HG03045 (cell line): Measurements from ENCODE around the gene ANKS1B.
"Not testable (repeated sequence)": the region's sequence is repeated elsewhere in the genome, so short reads cannot be mapped to it uniquely, and the experiment has no call there.

Experiments
- ATAC-seq: cut with Tn5 transposase; IDR thresholded peaks from one replicate; pipeline ENCODE4 v1.9.1; 2021; ENCODE audit warnings: mild to moderate bottlenecking, moderate library complexity; ENCODE audit not compliant: unreplicated experiment

ANKS1B gene

DNA sequence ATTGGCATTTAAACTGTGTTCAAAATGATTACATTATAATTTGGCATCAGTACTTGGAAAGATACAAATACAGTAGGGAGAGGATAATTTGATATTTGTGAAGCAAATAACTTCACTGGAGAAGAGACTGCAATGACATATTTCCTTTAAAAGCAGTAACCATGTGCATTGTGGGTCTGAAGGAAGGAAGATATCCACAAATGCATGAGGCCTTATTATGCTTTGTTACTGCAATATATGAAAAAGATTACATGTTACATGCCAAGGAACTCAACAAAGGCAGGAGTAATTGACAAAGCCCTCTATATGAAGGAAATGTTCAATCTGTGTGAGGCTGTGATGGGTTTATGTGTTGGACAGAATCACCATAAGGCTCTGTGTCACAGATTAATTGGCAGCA is 948.2 kb downstream of the ANKS1B start:
- no peak for ATAC-seq

DNA sequence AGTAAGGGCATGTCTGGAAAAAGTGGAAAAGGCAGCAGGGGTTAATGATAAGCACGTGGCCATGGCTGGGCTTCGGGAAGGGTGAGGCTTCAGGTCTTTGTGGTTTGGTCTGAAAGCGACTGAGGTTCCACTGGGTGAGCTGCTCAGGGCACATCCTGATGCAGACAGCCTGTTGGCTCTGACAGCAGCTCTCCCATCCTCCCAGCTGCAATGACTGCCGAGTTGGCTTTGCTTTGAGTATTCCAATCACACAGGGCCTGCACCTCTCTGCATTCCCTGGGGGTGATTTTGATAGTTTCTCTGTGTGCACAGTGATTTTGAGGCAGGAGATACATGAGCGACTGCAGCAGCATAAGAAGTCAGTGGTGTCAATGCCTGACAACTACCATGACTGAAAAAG is 948.9 kb downstream of the ANKS1B start:
- no peak for ATAC-seq

DNA sequence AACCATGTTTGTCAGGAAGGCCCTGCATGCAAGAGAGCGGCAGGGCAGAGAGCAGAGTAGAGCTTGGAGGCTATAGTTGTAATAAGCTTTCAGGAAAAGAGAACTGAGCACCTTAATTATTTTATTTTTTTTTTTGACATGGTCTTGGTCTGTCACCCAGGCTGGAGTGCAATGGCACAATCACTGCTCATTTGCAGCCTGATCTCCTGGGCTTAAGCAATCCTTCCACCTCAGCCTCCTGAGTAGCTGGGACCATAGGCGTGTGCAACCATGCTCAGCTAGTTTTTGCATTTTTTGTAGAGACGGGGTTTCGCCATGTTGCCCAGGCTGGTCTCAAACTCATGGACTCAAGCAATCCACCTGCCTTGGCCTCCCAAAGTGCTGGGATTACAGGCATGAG is 950.5 kb downstream of the ANKS1B start:
- not testable (repeated sequence) for ATAC-seq

DNA sequence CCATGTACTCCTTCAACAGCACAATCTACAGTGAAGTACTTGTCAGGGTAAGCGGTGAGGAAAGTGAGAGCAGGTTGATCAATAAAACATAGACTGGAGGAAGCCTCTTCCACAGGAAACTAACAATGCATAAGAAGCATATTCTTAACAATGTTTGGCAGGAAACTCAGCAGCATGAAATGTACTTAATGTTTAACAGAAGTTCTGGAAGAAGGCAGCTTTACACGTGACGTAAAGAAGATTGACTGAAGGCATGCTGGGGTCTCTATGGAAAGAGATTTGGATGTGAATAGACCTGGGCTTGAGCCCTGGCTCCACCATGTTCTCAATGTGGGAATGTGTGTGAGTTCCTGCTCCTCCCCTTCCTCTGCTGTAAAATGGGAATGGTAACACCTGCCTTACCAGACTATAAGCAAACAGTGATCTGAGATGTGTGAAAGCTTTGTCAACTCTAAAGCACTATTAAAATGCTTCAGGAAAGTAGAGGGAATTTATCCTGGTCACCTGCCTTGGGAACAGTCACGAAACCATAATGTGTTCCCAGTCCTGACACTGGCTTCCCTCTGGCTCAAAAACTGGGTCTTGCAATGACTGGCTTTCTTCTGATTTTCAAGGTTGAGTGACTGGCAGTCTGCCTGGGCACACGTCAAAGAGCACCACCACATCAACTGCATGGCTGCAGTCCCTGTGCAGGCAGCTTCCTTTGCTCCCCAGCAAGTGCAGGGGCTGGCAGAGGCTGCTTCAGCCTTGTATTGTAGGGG is 955.0 kb downstream of the ANKS1B start:
- no peak for ATAC-seq

DNA sequence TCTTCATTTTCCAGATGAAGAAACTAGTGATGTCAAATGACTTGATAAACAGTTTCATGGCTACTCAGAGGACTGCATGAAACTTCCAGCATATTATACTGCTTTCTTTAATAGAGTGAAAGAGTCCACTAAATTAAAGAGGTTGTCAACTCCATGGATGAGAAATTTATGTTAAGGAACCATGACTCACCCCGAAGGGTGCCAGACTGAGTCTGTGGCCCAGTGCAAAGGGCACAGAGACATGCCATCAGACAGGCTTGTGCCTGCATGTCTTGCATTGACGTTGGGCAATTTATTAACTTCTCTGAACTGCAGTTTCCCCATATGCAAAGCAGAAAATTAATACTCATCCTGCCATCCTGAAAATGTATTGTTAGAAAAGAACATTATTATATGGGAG is 957.3 kb downstream of the ANKS1B start:
- ATAC-seq, result no peak

DNA sequence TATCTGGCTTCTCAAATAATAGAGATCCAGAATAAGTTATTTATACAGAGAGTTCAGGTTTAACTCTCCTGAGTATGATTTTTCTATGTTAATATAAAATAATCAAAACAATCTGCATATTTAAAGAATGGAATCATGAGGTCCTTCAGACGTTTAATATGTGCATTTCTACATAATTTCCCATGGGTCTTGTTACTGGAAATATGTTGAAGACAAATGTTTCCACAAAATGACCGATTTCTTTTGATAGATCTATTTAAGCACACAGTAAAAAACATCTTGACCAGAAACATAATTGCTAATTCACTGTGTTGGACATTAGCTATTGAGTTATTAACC is 957.7 kb downstream of the ANKS1B start:
- ATAC-seq, result no peak

DNA sequence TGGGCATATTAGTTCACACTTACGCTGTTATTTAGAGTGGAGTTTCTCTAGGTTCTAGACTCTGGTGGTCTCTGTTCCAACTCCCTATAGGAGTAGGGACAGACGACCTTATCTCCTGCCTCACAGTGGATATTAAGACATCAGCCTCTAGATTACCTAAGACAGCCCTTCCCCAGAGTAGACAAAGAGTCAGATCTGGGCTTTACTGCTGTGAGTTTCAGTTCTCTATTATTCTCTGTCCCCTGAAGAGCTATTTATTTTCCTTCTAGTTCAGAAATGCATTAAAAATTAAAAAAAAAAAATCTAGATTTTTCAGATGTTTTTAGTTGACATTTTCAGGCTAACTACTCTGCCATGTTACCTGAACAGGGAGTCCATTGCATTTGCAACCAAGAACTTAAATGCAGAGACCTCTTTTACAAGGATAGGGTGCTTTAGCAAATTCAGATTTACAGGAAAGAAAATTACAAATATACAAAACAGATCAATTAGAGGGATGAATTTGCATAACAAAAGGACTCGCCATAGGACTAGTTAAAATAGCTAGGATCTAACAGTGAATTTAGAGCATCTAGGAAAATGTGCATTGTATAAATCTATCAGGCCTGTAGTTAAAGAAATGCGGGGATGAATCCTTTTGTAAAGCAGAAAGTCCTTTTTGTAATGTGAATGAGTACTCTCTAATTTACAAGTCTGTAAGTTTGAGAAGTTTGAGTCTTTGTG is 958.2 kb downstream of the ANKS1B start:
- no peak for ATAC-seq

DNA sequence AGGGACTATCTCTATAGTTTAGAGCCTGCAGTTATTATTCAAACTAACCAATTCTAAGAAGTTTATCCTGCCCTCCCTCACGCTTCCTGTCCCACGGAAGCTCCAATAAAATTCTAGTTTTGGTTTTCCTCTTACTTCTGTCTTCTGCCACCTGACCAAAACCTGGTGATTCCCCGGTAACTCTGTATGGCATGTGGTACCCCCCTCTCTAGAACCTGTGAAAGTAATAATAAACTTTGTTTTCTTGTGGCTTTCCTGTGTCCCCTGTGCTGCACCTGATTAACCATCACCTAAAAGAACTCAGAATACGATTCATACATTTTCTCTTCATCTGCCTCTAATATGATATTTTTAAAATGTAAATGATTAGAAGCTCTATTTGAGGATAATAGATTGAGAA is 959.9 kb downstream of the ANKS1B start:
- ATAC-seq, result no peak

DNA sequence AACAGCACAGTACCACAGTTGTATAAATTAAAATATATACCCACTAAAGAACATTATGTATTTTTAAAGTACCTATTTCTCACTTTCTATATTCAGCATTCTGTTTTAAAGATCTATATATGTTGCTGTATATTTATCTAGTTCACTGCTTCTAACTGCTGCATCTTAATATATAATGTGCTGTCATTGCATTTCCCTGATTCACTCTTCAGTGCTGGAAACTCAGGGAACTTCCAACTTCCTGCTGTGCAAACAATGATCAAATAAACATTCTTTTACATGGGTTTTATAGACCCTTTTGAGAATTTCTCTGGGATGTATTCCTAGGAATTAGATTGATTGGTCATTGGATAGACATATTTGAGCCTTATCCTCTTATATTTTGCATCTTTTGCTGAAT is 960.5 kb downstream of the ANKS1B start:
- ATAC-seq, result no peak

DNA sequence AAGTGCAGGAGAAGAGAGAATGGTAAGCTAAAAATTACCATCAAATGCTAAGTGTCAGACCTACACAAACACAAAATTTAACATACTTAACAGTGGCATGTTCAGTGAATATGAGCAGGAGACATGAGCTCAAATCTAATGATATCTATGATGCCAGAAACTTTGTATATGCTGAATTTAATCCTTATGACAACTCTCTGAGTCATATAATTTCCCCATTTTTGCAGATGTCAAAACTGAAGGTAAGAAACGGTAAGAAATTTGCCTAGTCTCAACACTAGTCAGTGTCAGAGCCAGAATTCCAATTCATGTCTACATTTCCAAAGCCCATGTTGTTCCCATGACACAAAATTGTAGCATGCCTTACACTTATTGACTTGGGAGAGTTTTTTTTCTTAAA is 963.9 kb downstream of the ANKS1B start:
- no peak for ATAC-seq

DNA sequence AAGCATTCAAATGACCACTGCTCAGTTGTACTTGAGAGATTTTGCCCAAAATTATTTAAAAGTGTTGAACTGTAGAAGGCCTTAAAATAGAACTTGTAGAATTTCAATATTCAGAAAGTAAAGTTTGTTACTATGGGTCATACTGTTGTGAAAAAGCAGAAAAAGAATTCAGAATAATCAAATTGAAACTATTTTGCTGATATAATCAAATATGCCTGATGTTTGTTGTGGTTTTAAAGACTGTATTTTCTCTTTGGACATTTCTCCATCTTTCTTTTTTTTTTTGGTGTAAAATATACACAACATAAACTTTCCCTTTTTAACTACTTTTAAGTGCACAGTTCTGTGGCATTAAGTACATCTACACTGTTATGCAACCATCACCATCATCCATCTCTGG is 964.9 kb downstream of the ANKS1B start:
- ATAC-seq, result no peak

DNA sequence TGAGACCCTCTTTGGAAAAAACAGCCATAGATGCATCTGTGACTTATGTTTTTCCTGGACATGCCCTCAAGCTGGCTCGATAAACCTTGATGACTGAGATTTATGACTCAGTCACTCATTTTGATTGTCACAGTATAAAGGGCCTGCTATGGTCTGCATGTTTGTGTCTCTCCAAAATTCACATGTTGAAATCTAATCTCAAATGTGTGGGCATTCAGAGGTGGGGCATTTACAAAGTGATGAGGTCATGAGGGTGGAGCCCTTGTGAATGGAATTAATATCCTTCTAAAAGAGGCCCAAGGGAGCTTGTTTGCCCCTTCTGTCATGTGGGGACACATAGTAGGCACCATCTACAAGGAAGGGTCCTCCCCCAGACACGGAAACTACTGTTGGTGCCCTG is 966.8 kb downstream of the ANKS1B start:
- no peak for ATAC-seq

DNA sequence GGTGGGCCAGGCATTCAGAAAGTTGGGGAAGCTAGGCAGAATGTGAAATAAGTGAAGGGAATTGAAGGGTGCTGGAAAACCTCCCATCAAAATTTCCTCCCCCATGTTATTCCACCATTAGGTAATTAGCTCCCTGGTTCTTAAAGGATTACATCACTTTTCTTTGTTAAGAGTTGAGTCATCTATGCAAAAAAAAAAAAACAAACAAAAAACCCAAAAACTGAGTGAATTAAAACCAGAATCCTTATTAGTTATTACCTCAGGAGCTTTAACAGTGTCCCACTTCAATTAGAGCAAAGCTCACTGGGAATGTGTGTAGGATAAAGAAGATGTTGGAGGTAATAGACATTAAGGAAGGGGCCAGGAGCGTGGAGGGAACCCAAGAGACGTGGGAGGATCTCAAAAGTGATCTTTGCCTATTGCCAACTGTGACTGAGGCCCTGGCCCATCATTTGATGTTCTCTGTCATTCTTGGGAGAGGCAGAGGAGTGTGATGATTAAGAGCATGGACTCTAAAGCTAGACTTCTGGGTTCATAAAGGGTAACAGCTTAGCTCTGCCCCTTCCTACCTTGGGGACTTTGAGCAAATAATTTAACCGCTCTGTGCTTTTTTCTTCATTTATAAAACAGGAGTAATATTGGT is 975.0 kb downstream of the ANKS1B start:
- ATAC-seq, result no peak

DNA sequence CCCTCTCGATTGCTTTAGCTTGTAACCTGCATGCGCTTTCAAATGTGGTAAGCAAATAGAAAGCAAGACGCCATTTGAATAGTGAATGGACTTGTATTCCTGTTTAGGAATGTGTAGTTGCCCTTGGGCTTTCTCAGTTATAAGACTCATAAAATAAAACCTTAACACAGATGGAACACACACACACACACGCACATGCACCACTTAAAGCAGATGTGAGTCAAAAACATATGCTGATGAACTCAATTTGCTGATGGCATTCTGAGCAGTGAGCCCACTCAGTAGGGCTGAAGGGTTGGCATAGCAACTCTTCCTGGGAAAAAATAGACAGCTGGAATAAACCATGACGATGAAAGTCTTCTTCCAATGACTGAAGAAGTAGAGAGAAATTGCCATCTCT is 979.1 kb downstream of the ANKS1B start:
- ATAC-seq, result no peak

DNA sequence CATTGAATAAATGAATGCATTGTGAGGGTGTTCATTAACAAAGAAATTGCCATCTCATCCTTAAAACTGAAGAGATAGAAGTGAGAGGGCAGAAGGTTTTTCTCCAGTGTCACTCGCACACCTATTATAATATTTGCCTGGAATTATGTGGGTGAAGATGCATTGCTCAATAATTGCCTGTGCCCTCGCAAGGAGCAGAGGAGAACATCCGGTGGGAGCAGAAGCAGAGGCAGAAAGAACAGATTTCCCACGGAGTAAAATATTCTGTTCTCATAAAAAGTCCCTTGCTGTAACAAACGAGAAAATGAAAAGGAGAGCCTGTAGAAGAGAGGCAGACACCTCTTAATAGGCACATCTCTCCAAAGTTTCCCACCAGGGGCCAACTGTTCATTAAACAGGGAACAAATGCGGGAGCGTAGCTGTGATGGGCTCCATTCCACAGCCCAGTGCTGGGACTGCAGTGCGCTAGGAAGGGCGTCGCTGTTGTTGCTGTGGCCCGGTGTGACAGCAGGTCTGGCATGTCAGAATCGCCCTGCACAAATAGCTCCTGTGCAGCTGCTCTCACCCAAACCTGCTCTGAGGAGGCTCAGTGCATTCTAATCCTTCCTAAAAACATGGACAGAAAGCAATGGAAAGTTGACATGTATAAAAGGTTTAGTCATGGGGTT is 979.8 kb downstream of the ANKS1B start:
- no peak for ATAC-seq

DNA sequence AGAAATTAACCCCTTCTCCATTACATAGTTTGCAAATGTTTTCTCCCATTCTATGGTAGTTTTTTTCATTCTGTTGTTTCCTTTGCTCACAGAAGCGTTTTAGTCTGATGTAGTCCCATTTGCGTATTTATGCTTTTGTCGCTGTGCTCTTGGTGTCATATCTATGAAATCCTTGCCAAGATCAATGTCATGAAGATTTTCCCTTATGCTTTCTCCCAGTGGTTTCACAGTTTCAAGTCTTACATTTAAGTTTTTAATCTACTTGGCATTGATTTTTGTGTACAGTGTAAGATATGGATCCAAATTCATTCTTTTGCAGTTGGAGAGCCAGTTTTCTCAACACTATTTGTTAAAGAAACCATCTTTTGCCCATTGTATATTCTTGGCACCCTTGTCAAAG is 982.0 kb downstream of the ANKS1B start:
- no peak for ATAC-seq

DNA sequence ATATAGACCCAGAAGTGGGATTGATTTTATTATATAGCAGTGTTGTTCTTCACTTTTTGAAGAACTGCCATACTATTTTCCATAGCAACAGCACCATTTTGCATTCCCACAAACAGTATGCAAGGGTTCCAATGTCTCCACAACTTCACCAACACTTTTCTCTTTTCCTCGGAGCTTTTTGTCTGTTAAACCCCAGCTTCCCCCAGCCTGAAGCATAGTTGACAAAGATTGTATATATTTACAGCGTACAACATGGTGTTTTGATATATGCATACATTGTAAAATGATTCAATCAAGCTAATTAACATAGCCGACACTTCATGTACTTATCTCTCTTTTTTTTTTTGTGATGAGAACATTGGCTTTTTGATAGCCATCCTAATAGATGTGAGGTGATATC is 982.6 kb downstream of the ANKS1B start:
- no peak for ATAC-seq

DNA sequence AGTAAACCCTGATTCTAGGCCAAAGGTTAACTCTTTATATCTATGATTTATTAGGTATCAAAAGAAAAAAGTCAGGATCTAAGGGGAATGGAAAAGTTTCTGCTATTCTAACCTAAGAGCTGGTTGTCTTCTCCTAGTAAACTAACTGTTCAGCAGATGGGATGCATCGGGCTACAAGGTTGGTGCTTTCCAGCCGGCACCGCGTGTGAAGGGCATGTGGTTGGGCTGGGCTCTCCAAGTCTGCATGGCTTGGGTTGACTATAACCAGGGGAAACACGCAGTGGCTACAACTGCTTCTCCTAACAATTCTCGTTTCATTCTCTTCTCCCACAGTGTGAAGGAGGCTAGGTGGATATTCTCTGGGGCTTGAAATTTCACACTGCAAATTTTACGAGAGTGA is 985.2 kb downstream of the ANKS1B start:
- ATAC-seq, result no peak

DNA sequence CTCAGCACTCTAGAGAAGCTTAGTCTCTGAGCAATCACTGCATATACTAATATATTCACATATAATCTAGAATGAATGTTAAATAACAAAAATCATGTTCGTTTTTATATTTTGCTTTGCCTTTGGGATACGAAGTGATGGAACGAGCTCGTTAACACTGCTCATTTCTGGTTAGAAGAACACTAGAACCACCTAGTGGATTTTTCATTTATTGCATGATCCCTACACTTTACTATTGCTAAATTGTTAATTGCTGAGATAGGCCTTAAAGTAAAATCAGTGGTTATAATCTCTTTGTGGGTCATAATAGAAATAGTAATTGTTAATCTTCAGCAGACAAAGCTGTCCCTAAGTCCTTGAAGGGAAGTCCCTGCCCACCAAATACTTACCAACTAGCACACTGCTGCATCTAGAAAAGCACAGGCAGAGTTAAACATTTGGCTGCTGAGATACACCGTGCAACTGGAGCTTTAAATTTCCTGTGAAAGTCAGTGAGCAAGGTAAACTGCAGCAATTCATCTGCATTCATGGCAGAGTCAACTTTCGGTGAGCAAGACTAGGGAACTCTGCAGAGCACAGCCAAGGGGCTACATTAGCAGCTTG is 985.9 kb downstream of the ANKS1B start:
- peak; percentile 65 for ATAC-seq

DNA sequence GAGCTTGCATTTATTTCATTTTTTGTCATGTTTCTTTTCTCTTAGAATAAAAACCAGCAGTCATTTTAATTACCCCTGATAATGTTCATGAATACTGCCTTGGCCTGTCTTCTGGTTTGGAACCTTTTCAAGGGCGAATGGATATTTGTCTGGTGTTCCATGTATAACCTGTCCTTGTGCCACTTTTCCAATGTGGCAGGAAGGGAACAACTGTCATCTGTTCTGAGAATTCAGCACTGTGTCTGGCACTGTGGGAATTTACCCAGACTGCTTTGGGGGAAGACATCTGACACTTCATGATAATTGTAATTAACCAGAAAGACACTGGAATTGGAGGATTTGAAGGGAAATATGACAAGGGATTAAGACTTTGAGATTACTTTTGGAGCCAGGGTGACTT is 986.8 kb downstream of the ANKS1B start:
- no peak for ATAC-seq

DNA sequence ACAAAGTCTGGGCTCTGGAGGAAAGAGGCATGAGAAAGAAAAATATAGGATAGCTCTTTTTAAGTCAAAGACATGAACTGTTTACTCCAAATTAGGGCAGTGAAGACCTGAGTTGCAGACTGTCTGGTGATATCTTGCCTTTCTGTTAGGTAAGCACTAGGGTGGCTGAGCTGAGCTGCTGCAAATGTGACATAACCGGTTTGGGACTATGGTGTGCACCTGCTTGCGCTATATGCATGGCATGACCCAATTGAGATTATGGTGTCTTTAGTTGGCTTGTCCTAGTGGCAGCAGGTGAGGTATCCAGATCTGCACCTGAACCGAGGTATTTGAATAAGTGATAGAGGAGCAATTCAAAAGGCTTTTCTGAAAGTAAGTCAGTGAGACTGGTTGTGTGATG is 994.1 kb downstream of the ANKS1B start:
- no peak for ATAC-seq
